ENCODE data around the gene ASPM.
"Not testable (repeated sequence)": the region's sequence is repeated elsewhere in the genome, so short reads cannot be mapped to it uniquely, and the experiment has no call there.

ASPM gene

DNA sequence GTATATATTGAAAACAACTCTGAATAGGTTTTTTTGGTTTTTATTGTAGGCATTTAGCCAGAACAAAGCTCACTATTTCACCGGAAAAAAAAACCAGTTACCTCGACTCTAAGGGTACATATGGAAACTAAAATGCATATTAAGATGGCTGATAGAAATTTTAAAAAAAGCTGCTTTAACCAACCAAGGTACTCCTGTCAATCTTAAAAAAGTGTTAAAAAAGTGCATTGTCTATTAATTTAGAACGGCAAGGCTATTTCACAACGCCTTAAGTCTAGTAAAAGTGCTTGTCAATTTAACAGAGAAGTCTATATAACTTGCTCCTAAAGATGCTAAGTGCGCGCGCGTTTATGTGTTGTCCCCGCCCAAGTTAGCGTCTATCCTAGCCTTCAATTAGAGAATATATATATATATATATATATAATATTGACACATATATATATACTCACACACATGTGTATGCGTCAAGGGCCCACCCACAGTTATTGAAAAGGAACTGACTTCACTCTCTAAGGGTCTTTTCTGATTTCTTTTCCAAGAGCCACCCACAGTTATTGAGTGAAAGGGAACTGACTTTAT, 934 bp downstream of the ASPM start:
- no peak for DNase-seq (ENCODE audit: low read depth in 2 of 2)

DNA sequence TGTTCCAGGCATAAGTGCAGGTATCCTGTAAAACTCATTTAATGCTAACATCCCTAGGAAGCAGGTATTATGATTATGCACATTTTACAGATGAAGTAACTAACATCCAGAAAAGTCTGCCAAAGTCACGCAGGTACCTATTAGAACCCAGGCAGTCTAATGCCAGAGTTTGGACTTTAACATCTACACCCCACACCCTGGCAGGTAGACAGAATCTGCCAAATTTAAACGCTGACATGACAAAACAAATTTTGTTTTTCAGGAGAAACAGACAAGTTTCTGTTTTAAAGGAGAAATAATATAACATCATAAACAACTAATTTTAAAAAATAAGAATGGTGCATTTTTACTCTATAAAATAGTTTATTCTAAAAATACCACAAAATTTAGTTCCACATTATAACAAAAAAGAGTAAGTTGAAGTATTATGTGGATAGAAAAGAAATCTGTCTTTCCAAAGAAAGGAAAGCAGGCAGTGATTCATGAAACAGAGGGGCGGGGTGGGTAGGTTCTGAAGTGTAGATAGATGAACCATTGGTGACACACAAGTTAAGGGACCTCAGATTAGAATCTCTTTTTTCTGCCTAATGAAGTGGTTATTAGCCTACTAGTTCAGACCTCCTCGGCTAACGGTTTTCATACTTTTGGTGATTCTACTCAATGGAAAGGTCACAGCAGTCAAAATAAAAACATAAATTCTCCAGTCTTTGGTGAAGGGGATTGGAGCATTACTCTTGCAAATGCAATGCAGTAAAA, 1.7 kb downstream of the ASPM start:
- no peak for DNase-seq (ENCODE audit: low read depth in 2 of 2)

DNA sequence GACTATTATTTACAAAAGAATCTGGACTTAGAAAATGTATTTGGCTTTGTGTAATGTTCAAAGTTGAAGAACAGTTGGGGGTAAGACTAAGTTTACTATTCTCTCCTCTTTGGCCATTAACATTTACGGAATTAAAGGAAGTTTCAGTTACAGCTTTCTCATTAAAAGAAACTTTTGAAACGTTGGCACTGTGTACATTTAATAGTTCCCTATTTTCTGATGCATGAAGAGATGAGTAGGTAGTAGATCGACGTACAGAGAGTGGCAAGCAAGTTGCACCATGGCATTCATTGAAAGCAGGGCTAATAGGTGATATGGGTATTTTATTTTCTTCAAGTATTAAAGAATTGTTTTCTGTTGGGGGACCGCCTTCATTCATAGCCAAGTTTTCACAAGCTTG, 3.2 kb downstream of the ASPM start:
- no peak for DNase-seq (ENCODE audit: low read depth in 2 of 2)

DNA sequence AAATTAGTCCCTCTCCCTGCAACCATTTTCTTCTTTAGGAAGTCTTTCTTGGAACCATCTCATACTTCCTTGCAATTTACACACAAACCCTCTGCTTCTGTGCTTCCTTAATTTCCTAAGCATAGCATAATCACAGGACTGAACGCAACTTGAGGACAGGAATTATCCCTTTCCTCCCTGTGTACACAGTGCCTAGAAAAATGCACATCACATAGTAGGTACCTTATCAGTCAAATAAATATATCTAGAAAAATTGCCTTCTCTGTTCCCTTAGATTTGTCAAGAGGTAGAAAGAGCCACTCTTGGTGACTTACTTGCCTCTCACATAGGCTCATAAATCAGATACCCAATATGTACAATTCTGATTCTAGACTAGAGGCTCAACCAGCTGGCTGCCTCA, 4.9 kb downstream of the ASPM start:
- DNase-seq (ENCODE audit: low read depth in 2 of 2), result no peak

DNA sequence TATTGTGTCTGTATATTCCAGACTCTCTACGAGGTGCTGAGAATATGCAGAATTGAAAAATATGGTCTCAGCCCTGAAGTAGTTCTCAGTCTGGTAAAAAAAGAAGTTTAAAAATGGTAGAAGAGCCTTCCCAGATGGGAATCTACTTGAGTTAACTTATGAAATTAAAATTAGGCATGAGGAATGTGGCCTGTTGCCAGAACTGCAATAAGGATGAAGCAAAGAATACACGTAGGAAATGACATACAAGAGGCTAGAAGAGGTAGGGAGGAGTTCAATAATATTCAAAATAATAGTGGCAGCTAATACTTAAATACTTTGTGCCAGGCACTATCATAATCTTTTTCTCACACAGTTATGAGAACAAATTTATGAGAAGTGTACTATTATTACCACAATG, 6.3 kb downstream of the ASPM start:
- no peak for DNase-seq (ENCODE audit: low read depth in 2 of 2)

DNA sequence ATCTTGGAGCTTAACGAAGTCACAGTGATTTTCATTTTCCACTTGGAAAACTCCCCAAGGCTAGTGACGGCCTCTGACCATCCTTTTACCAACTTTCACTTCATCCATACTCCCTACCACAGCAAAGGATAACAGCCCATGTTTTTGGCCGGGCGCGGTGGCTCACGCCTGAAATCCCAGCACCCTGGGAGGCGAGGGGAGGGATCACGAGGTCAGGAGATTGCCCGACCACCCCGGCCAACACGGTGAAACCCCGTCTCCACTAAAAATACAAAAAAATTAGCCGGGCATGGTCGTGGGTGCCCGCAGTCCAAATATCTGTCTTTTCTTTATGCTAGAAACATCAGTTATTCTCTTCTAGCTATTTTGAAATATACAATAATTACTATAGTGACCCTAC, 7.3 kb downstream of the ASPM start:
- DNase-seq (ENCODE audit: low read depth in 2 of 2), result no peak

- no peak for DNase-seq (ENCODE audit: low read depth in 2 of 2)
Observed at GRCh38 chr1:197137322-197137721, 9.1 kb downstream of the ASPM start.

- no peak for DNase-seq (ENCODE audit: low read depth in 2 of 2)
Observed at GRCh38 chr1:197130677-197131304, 15.7 kb downstream of the ASPM start.

DNA sequence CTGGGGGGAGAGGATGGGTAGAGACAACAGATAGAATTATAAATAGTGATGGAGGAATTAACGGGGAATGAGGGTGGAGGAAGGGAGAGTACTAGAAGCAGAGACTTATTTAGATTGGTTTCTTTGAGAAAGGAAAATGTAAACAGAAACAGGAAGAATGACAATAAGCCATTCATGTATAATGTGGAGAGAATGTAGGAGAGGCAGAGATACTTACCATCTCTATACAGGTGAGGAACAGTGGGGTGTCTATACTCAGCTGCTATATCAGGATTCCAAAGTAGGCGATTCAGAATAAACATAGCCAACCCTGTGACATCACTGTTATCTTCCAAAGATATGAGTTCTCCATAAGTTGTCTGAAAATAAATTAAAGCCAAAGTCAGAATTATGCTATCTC, 16.8 kb downstream of the ASPM start:
- no peak for DNase-seq (ENCODE audit: low read depth in 2 of 2)

GRCh38 chr1:197127246-197127912, 19.1 kb downstream of the ASPM start:
- no peak for DNase-seq (ENCODE audit: low read depth in 2 of 2)

GRCh38 chr1:197126691-197127090, 19.8 kb downstream of the ASPM start:
- DNase-seq (ENCODE audit: low read depth in 2 of 2), result no peak

GRCh38 chr1:197124376-197124775, 22.1 kb downstream of the ASPM start:
- no peak for DNase-seq (ENCODE audit: low read depth in 2 of 2)

DNA sequence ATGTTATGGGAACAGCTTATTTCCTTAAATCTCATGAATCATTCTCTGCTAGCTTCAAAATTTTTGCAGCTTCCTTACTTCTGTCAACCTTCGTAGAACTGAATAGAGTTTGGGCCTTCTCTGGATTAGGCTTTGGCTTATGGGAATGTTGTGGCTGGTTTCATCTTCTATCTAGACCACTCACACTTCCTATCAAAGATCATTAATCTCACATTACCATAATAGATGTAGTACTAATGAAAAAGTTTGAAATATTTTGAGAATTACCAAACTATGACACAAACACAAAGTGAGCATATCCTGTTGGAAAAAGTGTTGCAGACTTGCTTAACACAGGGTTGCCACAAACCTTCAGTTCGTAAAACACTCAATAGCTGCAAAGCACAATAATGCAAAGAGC, 30.3 kb downstream of the ASPM start:
- no peak for DNase-seq (ENCODE audit: low read depth in 2 of 2)

- DNase-seq (ENCODE audit: low read depth in 2 of 2), result no peak
Observed at GRCh38 chr1:197106869-197107268, 39.6 kb downstream of the ASPM start.

DNA sequence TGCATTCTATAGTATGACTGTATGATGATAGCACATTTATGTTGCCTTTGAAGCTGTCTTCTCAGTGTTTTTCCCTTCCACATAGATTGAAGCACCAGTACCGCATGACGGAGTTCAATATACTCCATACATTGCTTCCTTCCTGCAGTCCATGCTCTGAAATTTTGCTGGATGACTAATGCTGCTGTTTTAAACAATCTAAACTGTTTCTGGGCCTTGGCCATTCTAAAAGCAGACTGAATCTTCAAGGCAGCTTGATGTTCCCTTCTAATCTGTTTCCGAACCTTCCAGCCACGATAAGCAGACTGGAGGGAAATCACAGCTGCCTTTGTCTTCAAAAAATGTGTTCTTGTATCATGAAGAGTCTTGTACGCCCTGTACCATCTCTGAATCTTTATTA, 43.2 kb downstream of the ASPM start:
- no peak for DNase-seq (ENCODE audit: low read depth in 2 of 2)

- DNase-seq (ENCODE audit: low read depth in 2 of 2), result no peak
Observed at GRCh38 chr1:197101978-197102377, 44.5 kb downstream of the ASPM start.

DNA sequence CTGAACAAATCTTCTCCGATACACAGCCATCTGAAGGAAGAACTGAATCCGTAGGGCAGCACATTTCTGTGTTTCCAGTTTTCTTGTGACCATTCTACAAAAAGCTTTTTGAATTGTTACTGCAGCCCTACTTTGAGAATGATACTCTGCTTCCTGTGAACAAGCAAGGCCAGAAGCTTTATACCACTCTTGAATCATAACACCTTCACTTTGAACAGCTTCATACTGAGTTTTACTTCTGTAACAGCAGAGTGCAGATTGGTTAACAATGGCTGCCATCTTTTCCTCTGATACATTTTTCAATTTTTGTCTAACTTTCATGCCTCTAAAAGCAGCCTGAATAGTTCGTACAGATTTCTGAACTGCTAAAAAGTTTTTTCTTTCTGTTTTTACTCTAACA, 45.8 kb downstream of the ASPM start:
- no peak for DNase-seq (ENCODE audit: low read depth in 2 of 2)

DNA sequence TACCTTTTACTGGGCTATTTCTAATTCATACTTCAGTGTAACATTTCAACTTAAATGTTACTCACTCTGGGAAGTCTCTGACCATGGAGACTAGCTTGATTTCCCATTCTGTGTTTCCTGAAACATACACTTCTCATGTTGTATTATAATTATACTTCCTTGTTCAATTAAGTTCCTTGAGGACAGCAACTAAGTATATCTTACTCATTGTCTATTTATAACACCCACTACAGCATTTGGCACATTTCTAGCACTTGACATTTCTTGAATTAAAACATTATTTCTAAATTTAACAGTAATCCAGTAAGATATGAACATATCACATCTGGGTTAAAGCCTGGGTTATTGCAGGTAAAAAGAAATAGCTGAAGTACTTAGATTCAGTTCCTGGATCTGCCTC, 47.0 kb downstream of the ASPM start:
- DNase-seq (ENCODE audit: low read depth in 2 of 2), result no peak

GRCh38 chr1:197096971-197097370, 49.5 kb downstream of the ASPM start:
- not testable (repeated sequence) for DNase-seq (ENCODE audit: low read depth in 2 of 2)

DNA sequence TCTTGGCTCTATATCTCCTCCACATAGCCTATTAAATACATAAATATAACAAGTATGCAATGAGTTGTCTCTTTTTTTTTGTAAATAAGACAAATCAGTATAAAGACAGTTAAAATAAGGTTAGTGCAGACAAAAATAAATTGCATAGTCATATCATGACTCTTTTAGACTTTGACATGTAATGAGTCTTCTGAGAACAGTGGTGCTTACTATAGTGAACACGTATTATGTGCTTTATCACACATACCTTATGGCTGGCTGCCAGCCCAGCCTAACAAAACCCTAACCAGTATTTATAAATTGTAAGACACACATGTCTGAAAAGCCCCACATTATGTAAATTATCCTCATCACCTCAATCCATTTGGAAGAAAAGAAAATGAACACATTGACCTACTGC, 50.3 kb downstream of the ASPM start:
- no peak for DNase-seq (ENCODE audit: low read depth in 2 of 2)

DNA sequence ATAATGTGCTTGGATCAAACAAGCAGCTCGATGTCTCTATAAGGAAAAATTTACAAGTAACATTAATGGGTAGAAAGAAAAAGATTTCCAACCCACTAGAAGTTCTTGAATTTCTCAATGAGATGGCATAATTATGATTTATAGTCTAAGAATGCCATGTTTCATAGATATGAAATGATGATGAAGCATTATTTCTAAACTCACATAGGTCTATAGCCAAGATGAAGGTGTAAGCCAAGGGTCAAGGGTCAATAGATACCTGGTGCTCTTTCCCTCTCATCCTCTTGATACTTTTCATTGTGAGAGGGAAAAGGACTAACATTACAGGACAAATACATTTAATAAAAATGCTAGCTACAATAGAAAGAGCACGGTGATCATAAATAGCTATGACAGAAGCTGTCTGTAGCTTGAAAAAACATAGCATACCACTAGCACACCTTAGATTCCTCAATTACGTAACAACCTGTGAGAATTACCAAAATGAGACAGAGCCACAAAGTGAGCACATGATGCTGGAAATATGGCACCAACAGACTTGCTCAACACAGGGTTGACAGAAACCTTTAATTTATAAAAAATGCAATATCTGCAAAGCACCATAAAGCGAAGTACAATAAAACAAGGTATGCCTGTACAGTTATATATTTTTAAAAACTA, 53.1 kb downstream of the ASPM start:
- DNase-seq (ENCODE audit: low read depth in 2 of 2), result no peak

- DNase-seq (ENCODE audit: low read depth in 2 of 2), result no peak
Observed at GRCh38 chr1:197092491-197093023, 53.9 kb downstream of the ASPM start.

Data from stimulated activated CD4-positive, alpha-beta T cell treated with anti-CD3 and anti-CD28 coated beads, Interleukin-15, amount 100 ng/mL, for 48 hours (primary cell).